GM21390 (cell line): ENCODE results near the gene RAD51.

Experiments
- ATAC-seq: cut with Tn5 transposase; IDR thresholded peaks from one replicate; pipeline ENCODE4 v1.9.1; 2021; ENCODE audit not compliant: unreplicated experiment

The RAD51 gene

GRCh38 chr15:40776537-40777141, 81.7 kb downstream of the RAD51 start:
- ATAC-seq, result no peak
